Glutamatergic neuron (in vitro differentiated cells): ENCODE measurements around the gene OMD. TPM values are rescaled to one million over a fixed set of nuclear protein-coding genes. Genes with fewer than 3 reads are reported as not detected.

Experiments
- DNase-seq: peaks from one replicate; pipeline ENCODE4 v3.0.0; 2022
- H3K27ac Mint-ChIP-seq: one replicate; pipeline ENCODE4 v1.8.0; 2020; ENCODE audit warnings: mild to moderate bottlenecking, mixed read lengths, inconsistent platforms; ENCODE audit not compliant: unreplicated experiment
- H3K27me3 Mint-ChIP-seq: one replicate; pipeline ENCODE4 v1.8.0; 2020; ENCODE audit warnings: mild to moderate bottlenecking, moderate library complexity, mixed read lengths, inconsistent platforms; ENCODE audit not compliant: unreplicated experiment
- H3K36me3 Mint-ChIP-seq: one replicate; pipeline ENCODE4 v1.8.0; 2020; ENCODE audit warnings: mild to moderate bottlenecking, mixed read lengths, inconsistent platforms; ENCODE audit not compliant: unreplicated experiment
- H3K4me1 Mint-ChIP-seq: one replicate; pipeline ENCODE4 v1.8.0; 2020; ENCODE audit warnings: mild to moderate bottlenecking, low read depth, mixed read lengths, inconsistent platforms; ENCODE audit not compliant: unreplicated experiment
- H3K4me3 Mint-ChIP-seq: one replicate; pipeline ENCODE4 v1.8.0; 2020; ENCODE audit warnings: mild to moderate bottlenecking, mixed read lengths, inconsistent platforms; ENCODE audit not compliant: unreplicated experiment
- H3K9me3 Mint-ChIP-seq: one replicate; pipeline ENCODE4 v1.8.0; 2020; ENCODE audit warnings: mild to moderate bottlenecking, moderate library complexity, mixed read lengths, inconsistent platforms; ENCODE audit not compliant: unreplicated experiment
- total RNA-seq: library from RNA; stranded (reverse); fragmentation: NEBNext Ultra II Directional; extraction: Animal tissue kit (Norgen Biotek cat#: 25700); gene quantifications from one replicate; pipeline ENCODE4 v1.2.1, GENCODE V29; 2021; ENCODE audit not compliant: unreplicated experiment
- TF ChIP-seq, protein P1 (sequence below): fragments of 200-600 bp; sonication (generic); IDR thresholded peaks from one replicate; pipeline ENCODE4 v1.5.0; 2021; ENCODE audit not compliant: partially characterized antibody, unreplicated experiment

Gene OMD
- total RNA-seq, 1 donor from 2014 or later, result not detected

DNA sequence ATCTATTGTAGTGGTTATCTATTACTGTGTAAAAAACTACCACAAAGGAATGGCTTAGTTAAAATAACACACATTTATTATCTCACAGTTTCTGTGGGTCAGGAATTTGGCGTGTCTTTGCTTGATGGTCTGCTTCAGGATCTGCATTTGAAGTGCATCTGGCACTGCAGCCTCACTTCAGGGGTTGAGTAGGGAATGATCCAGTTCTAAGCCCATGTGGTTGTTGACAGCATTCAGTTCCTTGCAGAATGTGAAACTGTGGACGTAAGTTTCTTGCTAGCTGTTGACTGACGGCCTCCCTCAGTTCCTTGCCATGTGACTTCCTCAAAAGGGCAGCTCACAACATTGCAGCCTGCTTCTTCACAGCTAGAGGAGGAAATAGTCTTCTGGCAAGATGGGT is 17.8 kb downstream of the OMD start:
- no peak overlapping the region for H3K27ac Mint-ChIP-seq
- TF ChIP-seq, protein P1, sequence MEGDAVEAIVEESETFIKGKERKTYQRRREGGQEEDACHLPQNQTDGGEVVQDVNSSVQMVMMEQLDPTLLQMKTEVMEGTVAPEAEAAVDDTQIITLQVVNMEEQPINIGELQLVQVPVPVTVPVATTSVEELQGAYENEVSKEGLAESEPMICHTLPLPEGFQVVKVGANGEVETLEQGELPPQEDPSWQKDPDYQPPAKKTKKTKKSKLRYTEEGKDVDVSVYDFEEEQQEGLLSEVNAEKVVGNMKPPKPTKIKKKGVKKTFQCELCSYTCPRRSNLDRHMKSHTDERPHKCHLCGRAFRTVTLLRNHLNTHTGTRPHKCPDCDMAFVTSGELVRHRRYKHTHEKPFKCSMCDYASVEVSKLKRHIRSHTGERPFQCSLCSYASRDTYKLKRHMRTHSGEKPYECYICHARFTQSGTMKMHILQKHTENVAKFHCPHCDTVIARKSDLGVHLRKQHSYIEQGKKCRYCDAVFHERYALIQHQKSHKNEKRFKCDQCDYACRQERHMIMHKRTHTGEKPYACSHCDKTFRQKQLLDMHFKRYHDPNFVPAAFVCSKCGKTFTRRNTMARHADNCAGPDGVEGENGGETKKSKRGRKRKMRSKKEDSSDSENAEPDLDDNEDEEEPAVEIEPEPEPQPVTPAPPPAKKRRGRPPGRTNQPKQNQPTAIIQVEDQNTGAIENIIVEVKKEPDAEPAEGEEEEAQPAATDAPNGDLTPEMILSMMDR, result no peak
- no peak overlapping the region for H3K4me3 Mint-ChIP-seq
- H3K27me3 Mint-ChIP-seq, result no peaks in the 10 kb centered on the region
- DNase-seq, result no peak
- no peaks in the 10 kb centered on the region for H3K9me3 Mint-ChIP-seq
- H3K36me3 Mint-ChIP-seq, result no peaks in the 10 kb centered on the region
- no peaks in the 10 kb centered on the region for H3K4me1 Mint-ChIP-seq

DNA sequence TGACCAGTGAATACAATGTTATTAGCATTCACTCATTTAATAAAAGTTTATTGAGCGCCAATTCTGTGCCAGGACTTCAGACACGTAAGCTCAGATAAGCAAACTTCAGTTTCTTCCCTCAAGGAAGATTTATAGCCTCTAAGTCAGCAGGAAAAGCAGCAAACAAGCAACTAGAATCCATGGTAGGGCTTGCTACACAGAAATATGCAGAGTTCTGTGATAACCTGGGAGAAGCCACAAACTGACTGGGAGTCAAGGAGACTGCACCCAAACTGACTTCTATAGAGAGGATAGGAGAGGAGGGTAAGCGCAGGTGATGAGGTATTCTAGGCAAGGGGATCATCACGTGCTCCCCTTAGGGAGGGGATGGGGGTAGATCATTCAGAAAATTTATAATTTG is 18.5 kb downstream of the OMD start:
- Mint-ChIP-seq H3K9me3 (no peaks in the 10 kb centered on the region), H3K27me3 (no peaks in the 10 kb centered on the region), H3K27ac (no peak overlapping the region), H3K36me3 (no peaks in the 10 kb centered on the region), H3K4me1 (no peaks in the 10 kb centered on the region), H3K4me3 (no peak overlapping the region)
- TF ChIP-seq, protein P1, result no peak
- no peak for DNase-seq

DNA sequence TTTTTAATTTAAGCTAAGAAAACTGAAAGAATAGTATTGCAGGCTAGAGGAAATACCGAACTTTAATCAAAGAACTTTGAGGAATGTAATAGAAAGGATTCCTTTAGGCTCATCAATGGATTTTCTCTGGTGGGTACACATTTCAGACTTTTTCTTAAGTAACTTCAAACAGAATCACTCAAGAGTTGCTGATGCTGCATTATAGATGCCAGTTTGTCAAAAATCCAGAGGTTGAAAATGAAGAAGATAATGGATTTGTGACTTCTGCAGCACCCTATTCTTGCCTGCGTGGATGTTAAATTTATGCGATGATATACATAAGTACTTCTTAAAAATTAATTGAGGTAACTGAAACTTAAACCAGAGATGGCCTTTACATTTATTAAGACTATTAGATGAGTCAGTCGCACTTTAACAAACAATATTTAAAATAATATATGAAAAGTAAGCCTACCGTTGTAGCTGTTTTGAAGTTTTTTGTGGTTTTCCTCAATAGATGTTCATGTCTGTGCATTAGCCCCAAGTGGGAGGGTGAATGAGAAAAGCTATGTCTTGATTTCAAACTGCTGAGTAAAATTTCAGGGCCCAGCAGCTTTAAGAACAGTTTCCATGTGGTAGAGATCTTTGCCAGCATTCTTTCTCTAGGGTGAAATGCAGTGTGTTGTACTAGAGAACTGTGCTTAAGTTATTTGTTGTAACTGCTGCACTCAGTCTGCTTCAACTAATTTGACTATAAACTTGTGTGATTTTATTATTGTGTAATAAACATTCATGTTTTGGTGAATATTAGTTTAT is 20.0 kb downstream of the OMD start, which contains the start of gene OGN:
TSS of gene OGN (minus strand) at position 537 of the 795 bp plus-strand sequence. CDS start 1,171 bp downstream, outside the sequence.
- Mint-ChIP-seq H3K27me3 (no peaks in the 10 kb centered on the region), H3K36me3 (no peaks in the 10 kb centered on the region), H3K27ac (no peak within 1 kb of the TSS), H3K4me3 (no peak within 1 kb of the TSS), H3K4me1 (no peaks in the 10 kb centered on the region), H3K9me3 (no peaks in the 10 kb centered on the region)
- DNase-seq, result no peak
- TF ChIP-seq, protein P1, result no peak

DNA sequence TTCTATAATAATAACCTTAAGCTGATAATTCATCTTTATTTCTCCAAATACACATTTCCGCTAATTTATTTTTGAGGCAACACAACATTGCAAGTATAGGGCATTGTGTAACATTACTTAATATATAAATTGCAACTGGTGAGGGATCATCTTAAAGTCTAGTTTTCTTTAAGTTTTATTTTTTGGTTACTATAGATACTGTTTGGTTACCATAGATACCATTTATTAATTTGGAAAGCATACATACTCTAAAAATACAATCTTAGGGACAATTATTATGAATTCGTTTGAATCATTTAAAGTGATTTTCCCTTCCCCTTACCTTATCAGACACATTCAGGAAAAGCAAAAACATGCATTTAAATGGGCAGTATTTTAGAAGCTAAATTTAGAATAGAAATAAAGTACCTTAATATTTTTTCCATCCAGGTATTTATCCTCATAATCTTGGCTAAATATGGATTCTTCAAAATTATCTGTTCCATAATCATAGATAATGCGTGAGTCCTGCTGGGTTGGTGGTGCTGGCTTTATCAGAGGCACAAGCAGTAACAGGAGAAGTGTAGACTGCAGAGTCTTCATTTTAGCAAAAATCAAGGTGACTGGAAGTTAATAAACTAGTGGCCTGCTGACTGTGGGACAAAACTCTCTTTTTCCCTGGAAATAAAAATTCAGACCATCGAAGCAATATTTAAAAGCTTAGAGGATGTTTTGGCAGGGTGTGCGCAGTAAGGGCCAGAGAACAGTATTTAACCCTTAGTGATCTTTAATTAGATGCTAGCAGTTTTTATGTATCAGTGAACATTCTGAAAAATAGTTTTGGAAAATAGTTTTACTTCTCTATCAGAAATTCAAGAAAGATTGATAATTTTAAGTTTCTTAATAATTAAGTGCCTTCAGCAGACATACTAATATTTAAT is 21.2 kb downstream of the OMD start:
- TF ChIP-seq, protein P1, result no peak
- no peak overlapping the region for H3K4me3 Mint-ChIP-seq
- H3K4me1 Mint-ChIP-seq, result no peaks in the 10 kb centered on the region
- no peaks in the 10 kb centered on the region for H3K27me3 Mint-ChIP-seq
- H3K9me3 Mint-ChIP-seq, result peaks cover 1% of the 10 kb centered on the region
- DNase-seq, result no peak
- no peaks in the 10 kb centered on the region for H3K36me3 Mint-ChIP-seq
- no peak overlapping the region for H3K27ac Mint-ChIP-seq

DNA sequence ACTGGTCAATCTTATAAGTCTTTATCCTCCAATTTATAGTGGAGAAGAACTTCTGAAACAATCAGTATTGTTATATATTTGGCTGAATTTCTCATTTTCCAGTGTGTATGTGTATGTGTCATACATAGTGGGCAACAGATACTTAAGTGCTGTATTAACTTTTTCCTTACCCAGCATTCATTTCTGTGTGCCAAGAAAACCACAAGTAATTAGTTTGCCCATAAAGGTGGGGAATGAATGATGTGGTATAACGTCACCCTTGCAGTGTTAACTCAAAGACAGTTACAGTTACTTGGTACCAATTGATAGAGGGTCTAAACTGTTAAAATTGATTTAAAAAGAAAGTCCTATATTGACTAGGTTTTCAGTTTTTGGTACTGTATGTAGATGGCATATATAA is 21.9 kb downstream of the OMD start:
- Mint-ChIP-seq H3K36me3 (no peaks in the 10 kb centered on the region), H3K27ac (no peak overlapping the region), H3K9me3 (peaks cover 1% of the 10 kb centered on the region), H3K4me1 (no peaks in the 10 kb centered on the region), H3K27me3 (no peaks in the 10 kb centered on the region), H3K4me3 (no peak overlapping the region)
- TF ChIP-seq, protein P1, result no peak
- DNase-seq, result no peak
